HS-27A (cell line): ENCODE results near the gene FBXO24.
"Not testable (repeated sequence)": the region's sequence is repeated elsewhere in the genome, so short reads cannot be mapped to it uniquely, and the experiment has no call there.

Source experiments
- DNase-seq: peaks from one replicate; pipeline ENCODE4 v3.0.0-alpha.2; 2012; ENCODE audit warnings: low read depth, missing footprints

The FBXO24 gene, protein sequence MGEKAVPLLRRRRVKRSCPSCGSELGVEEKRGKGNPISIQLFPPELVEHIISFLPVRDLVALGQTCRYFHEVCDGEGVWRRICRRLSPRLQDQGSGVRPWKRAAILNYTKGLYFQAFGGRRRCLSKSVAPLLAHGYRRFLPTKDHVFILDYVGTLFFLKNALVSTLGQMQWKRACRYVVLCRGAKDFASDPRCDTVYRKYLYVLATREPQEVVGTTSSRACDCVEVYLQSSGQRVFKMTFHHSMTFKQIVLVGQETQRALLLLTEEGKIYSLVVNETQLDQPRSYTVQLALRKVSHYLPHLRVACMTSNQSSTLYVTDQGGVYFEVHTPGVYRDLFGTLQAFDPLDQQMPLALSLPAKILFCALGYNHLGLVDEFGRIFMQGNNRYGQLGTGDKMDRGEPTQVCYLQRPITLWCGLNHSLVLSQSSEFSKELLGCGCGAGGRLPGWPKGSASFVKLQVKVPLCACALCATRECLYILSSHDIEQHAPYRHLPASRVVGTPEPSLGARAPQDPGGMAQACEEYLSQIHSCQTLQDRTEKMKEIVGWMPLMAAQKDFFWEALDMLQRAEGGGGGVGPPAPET

DNA sequence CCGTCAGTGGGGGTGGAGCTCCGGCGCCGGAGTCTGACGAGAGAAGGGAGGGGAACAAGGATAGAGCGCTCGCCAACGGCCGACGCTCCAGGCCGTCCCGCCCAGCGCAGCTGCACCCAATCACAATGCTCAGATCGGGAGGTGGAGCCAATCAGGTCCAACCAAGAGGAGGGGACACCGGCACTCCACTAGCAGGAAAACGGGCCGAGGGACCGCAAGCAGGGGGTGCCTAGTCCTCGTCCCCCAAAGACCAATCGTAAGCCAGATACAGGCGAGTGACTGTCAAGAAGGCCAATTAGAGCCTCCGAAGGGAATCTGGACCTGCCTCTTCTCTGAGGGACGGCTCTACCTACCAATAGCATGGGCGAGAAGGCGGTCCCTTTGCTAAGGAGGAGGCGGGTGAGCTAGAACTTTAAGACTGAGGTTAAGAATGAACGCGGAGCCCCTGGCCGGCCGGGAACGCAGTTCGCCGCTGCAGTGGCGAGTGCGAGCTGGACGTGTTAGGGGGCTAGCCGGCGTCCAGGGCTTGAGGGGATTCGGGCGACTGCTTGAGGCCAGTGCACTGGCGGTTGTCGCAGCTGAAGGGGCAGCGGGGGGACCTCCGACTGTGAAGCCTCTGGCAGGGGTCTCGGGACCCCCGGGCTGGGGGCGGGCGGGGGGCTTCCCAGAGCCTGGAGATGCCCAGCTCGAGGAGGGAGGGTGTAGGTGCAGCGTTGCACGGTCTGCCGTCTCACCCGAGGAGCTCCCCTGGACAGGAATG, at the start of gene FBXO24:
Gene FBXO24 (plus strand): TSS at position 63 of the 760 bp plus-strand sequence. CDS start 298 bp downstream, at position 361.
- DNase-seq: peak; percentile 94

DNA sequence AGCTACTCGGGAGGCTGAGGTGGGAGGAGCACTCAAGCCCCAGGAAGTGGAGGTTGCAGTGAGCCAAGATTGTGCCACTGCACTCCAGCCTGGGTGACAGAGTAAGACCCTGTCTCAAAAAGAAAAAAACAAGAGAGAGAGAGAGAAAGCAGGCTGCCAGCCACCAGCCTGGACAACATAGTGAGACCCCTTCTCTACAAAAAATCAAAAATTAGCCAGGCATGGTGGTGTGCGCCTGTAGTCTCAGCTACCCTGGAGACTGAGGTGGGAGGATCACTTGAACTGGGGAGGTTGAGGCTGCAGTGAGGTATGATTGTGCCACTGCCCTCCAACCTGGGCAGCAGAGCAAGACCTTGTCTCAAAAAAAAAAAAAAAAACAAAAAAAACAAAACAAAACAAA, 49.4 kb upstream of the FBXO24 start:
- DNase-seq: not testable (repeated sequence)

DNA sequence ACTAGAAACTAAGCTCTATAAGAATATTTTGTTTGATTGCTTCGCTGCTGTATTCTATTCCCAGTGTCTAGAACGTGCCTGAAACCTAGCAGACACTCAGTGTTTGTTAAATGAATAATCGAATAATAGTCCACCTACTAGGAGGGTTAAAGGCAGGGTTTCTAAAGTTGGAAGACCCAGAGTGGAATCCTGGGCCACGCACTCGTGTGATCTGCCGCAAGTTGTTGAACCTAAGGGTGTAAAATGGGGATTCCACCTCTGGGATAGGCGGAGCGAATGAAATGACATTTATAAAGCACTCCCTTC, 47.8 kb upstream of the FBXO24 start:
- DNase-seq: no peak

DNA sequence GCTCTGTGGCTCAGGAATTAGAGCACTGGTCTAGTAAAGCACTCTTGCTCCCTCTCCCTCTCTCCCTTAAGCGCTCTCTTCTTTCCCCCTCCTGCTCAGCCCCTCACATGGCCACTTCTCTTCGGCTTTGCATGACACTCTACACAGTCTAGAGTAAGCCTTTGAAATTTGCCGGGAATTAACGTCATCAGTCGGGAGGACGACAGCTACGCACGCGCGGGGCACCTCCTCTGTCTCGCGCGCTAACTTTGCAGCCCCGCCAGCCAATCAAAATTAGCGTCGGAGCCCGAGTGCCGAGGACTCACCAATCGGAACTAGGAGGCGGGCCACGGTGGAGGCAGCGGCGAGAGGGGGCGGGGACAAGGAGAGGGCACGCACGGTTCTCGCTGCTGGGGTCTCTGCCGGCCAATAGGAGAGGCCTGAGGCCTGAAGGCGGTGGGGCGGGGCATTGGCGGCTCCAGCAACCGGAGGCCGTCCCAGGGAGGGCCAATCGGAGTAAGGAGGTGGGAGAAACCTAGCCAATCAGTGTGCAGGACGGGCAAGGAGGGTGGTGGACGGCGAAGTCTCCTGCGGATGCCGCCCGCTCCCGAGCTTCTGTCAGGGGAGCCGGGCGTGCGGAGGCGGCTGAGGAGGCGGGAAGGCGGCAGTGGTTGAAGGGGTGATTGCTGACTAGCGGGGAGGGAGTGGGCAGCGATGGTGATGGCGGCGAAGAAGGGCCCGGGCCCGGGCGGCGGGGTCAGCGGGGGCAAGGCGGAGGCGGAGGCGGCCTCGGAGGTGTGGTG, 47.3 kb upstream of the FBXO24 start, which contains the start of gene AGFG2:
Gene AGFG2 (plus strand): TSS at position 550 of the 782 bp plus-strand sequence. CDS start 144 bp downstream, at position 694.
- peak; percentile 84 for DNase-seq

DNA sequence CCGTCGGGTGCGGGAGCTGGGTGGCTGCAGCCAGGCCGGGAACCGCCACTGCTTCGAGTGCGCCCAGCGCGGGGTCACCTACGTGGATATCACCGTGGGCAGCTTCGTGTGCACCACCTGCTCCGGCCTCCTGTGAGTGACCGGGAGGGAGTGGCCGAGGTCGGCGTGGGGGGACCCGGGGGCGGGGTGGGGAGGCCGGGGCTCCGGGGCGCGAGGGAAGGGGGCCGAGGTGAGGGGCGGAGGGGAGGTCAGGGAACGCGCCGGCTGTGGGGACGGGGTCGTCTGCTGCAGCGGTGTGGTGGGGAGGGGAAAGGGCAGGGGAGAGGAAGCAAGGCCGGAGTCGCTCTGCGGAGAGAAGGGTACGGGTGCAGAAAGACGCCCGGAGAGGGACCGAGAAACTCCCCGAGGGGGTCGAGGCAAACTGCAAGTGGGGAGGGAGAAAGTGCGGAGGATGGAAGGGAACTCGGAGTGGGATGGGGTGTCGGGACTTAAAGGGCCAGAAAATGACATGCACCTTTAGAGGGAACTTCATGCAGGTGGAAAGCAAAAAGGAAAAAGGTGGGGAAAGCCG, 46.6 kb upstream of the FBXO24 start:
- no peak for DNase-seq

DNA sequence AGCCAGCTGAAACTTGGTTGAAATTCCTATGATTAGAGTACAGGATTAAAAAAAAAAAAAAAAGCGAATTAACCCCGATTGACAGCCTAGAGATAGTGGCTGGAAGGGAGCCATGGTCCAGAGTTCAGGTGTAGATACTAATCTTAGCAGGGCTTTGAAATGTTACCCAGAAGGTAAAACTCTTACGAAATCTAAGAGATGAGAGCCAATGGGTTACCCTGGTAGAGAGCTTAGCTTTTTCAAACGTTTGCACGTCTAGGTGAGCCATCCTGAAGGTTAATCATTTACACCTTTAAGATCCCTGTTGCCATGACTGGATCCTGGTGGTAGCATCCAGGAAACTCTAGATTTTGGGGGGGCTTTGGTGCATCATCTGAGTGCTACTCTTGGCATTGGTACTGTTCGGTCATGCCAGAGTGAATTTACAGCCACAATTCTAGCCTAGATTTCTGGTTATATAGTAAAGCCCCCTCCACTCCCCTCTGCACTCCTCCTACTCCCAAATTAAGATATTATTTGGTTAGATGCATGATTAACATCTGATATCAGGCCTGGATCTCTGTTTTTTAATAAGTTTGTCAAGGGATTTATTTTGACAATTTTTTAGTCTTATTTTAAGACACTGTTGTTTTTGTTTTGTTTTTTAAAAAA, 45.9 kb upstream of the FBXO24 start:
- DNase-seq: no peak

DNA sequence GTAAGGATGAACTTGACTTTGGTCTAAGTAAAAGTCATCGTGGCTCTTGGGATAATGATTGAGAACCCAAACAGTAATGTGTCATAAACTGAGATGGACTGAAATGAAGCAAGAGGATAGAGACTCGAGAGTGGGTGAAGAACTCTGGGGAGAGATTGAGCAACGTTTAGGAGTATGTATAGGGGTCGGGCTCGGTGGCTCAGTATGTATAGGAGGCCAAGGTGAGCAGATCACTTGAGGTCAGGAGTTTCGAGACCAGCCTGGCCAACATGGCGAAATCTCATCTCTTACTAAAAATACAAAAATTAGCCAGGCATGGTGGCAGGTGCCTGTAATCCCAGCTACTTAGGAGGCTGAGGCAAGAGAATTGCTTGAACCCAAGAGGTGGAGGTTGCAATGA, 44.8 kb upstream of the FBXO24 start:
- not testable (repeated sequence) for DNase-seq

DNA sequence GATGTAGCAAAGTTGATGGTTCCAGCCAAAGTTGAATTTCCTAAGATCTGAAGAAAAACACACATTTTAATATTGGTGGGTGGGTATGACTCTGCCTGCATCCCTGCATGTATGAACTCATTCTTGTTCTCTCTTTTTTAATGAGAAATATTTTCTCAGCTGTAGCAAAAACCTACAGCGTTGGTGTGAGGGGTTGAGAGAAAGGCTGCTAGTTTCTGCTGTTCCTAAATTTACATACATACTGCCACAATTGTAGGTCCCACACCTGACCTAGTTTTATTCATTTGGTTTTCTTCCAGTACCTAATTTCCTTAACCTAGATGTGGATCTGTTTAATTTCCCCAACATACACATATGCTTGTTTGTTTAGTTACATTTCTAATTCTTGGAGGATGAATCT, 42.5 kb upstream of the FBXO24 start:
- DNase-seq: no peak

DNA sequence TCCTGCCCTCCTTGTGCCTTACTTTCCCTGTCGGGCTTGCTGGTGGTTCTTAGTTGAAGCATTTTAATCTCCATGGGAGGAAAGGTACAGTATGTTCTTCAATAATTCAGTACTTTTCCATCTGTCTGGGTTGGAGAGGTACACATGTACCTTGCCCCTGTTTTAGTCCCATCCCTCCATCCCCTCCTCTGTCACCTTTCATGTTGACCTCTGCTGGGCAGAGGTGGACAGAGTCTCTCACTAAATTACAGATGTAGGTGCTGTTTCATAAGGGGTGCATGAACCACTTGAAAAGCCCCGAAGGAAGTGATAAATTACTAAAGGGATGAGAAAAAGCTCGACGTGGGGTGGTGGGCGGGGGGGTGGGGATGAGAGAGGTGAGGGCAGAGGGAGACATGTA, 41.7 kb upstream of the FBXO24 start:
- no peak for DNase-seq

DNA sequence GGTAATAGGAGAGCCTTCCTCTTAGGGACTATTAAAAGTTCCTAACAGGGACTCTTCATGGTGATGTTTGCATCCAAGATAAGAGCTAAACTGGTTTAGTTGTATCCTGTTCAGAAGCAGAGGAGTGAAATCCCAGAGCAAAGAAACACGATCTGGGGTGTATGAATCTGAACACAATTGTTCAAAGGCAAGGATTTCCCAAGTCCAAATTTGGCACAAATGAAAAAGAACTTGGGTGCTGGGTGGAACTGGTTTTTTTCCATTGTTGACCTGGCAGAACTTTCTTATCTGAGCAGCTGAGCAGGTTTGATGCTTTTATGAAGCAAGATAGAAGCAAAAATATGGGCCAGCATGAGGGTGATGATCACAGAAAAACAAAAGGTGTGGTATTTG, 41.2 kb upstream of the FBXO24 start:
- no peak for DNase-seq

DNA sequence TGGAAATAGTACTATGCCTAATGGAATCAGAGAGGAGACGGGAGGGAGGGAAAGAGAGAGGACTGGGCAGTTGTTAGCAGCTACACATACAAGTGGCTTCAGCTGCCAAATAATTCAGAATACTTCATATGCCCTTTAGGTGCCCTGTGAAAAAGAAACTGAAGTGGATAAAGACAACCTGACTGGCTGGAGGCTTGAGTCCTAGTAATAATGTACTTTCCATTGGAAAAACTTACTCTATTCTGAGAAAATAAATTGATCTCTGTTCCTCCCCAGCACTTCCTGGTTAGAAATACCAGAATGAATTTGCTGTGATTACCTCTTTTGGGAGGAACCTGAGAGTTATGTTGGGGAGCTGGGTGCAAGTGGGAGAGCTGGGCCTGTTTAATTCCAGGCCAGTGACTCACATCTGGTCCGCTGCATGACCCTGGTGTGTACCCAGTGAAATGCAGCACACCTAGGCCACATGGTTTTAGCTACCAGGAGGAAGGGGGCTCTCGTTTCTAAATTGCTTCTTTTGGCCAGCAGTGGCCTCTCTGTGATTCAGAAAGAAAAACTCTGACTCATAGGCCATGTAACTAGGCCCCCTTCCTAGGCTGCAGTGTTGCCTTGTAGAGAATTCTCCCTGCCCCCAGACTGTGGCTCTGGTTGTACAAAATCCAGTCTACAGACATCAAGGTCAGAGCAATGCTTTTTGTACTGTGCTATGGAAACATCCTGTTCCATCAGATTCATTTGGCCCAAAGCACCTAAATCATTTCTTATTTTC, 40.6 kb upstream of the FBXO24 start:
- DNase-seq: peak; percentile 69

DNA sequence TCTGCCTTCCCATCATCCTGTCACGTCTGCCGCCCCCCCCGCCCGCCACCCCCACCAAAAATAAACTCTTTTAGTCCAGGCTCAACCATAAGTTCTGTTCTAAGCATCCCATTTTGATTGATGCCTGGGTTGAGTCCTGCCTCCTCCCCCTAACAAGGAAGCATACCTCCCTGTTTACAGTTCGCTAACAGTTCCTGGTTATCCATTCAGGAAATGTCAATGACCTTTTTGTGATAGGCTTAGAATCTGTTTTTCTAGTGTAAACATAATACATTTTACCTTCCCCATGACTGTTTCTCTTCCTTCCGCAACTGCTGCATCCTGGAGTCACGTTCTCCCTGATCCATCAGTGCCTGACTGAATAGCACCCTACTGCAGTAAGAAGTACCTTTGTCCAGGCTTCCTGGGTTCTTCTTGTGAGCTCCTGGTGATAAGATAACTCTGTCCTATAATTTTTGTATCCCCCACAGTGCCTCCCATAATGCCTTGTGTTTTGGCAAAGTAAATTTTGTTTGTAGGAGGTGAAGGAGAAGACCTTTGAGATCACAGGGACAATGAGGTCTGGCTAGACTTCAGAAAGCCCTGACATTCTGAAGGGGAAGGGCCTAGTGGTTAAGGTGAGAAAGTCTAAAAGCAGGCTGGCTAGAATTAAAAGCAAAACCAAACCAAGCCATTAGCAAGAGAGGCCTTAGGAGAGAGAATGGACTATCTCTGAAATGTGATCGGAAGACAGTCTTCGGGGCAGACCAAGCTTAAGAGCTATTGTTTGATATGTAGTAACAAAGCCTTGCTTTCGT, 39.8 kb upstream of the FBXO24 start:
- no peak for DNase-seq

DNA sequence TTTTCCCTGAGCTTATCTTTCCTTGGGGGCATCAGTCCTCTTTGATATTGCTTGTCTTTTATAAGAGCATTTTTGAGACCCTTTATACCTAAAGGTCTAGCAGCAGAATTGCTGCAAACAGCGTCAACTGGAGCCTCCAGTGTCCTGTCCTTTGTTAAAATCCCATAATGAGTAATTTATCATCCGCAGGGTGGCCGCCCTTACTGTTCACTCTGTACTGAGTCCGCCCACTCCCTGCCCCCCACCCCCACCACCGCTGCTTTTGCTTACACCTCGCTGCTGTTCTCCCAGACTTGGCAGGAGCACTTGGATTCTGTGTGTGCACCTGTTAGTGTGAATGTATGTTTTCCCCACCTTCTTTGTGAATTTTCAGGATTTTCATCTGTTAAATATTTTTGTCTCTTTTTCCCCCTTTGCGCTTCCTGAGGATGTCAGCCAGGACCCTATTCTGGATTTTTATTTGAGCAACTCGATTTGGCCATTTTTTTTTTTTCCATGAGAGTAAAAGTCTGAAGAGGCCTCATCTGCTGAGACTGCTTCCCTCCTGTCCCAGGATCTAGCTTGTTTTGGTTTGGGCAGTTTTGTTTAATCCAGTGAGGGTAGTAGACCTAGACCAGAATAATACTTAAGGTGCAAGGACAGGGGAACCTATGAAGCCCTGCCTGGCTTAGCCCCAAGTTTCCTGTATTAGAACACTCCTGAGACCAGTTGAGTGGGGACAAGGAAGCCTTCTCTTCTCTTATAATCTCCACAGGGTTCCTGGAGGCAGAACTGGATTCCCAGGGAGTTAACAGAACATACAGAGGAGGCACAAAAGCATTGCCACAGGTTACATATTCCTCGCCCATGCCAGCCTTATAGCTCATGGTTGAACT, 39.0 kb upstream of the FBXO24 start:
- no peak for DNase-seq

DNA sequence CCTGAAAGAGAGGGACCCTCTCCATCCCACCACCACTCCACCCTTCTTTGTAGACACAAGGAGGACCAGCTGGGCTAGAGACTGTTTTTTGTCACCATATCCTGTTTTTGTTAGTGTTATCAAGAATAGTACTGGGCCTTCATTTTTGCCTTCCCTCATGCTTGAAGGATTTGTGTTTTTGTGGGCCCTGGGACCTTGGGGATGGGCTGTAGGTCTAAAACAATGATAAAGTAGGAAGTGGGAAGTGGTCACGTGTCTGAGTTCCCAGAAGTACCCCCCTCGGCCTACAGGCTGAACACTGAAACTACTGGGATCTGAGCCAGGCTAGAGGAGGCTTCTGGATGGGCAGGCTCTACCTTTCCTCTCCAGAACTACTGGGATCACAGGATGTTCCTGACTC, 38.3 kb upstream of the FBXO24 start:
- no peak for DNase-seq

DNA sequence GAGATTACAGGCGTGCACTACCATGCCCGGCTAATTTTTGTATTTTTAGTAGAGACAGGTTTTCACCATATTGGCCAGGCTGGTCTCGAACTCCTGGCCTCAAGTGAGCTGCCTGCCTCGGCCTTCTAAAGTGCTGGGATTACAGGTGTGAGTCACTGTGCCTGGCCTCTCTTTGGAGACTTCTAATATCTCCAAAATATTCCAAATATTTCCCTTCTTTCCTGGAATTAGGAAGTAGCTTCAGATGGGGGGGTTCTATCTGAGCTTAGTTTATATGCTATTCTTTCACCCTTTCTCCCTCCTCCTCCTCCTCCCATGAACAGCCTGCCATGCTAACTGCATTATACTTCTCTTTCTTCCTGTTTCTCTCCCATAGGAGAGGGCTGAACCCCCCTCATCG, 37.7 kb upstream of the FBXO24 start:
- peak; percentile 20 for DNase-seq

DNA sequence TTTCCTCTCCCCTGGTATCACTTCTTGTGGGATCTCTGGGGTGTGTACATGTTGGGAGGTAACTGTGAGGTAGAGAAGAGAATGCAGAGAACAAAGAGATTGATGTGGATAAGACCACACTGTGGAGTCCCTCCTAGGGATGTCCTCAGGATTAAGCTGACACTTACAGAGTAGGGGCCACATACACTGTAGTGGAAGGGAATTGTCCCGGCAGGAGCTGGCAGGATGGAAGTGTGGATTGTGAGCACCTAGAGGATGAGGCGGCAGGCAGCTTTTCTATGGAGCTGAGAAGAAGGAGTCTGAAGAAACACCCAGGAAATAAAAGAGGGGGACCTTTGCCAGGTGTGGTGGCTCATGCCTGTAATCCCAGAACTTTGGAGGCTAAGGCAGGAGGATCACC, 33.6 kb upstream of the FBXO24 start:
- DNase-seq: no peak

DNA sequence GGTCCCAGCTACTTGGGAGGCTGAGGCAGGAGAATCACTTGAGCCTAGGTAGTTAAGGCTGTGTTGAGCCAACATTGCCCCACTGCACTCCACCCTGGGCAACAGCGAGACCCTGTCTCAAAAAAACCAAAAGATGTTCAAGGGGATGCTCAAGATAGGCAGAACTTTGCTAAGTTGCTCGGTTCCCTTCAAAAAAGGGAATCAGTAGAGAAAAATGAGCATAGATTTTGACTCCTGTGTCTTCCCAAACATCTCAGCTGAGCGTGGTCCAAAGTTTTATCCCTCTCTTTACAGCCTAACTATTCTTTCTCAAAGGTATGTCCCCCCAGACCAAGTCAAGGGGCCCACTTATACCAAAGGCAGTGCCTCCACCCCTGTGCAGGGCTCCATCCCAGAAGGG, 33.1 kb upstream of the FBXO24 start:
- DNase-seq: no peak

DNA sequence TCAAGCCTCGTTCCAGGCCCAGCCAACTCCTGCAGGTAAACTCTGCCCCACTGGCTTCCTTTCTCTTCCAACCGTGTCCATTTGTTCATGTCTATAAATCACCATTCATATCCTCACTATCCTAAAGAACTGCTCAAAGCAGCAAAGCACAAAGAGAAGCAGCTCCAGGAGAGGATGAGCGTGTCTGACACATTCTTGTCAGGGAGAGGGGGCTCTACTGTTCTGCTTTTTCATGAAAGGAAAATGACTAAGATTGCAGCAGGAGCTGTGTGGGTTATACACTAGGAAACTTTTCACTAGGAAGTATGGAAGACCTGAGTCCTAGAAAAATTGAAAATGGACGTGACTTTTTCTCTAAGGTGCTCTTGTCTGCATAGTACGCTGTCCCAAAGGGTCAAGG, 30.4 kb upstream of the FBXO24 start:
- no peak for DNase-seq

DNA sequence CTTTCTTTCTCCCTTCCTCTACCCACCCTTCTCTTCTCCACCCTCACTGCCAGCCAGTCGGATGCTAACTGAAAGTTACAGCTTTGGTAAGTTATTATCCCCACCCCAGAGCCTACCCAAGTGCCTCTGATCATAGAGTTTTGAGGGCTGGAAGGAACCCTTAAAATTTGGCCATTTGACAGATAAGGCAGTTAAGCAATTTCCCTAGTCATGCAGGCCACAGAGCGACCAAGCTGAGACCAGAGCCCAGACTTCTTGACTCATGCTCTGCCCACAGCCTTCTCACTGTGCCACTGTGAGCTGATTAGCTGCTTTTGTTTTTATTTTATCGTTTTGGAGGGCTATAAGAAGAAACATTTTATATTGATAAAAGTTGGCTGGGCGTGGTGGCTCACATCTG, 29.6 kb upstream of the FBXO24 start:
- DNase-seq: no peak
